HepG2 (cell line): Measurements from ENCODE around the gene VAMP5. TPM values are rescaled to one million over a fixed set of nuclear protein-coding genes. Genes with fewer than 3 reads are reported as not detected.

Experiments used
- ATF2 ChIP-seq: sonication (generic); formaldehyde crosslinking; IDR thresholded peaks from 2 replicates; pipeline ENCODE4 v1.4.0; 2020; ENCODE audit warnings: missing genetic modification reagents
- ATF5 ChIP-seq: sonication (generic); formaldehyde crosslinking; IDR thresholded peaks from 2 replicates; pipeline ENCODE4 v1.4.0; 2020; ENCODE audit warnings: mild to moderate bottlenecking, low read depth, missing genetic modification reagents
- ELF1 ChIP-seq: sonication (generic); formaldehyde crosslinking; IDR thresholded peaks from 2 replicates; pipeline ENCODE4 v1.4.0; 2020; ENCODE audit warnings: missing genetic modification reagents
- ESRRA ChIP-seq: sonication (generic); formaldehyde crosslinking; IDR thresholded peaks from 2 replicates; pipeline ENCODE4 v1.5.1; 2020; ENCODE audit warnings: mild to moderate bottlenecking, low read depth, missing genetic modification reagents
- FOXM1 ChIP-seq: sonication (generic); formaldehyde crosslinking; IDR thresholded peaks from 2 replicates; pipeline ENCODE4 v1.5.0; 2020; ENCODE audit warnings: missing genetic modification reagents
- GATAD2A ChIP-seq: IDR thresholded peaks from 2 replicates; pipeline ENCODE4 v1.6.1; 2016
- GZF1 ChIP-seq: sonication (generic); formaldehyde crosslinking; IDR thresholded peaks from 2 replicates; pipeline ENCODE4 v1.5.1; 2020; ENCODE audit warnings: mild to moderate bottlenecking, missing genetic modification reagents
- HDAC2 ChIP-seq: sonication (generic); formaldehyde crosslinking; IDR thresholded peaks from 2 replicates; pipeline ENCODE4 v1.4.0; 2020; ENCODE audit warnings: missing genetic modification reagents
- JUNB ChIP-seq: sonication (generic); formaldehyde crosslinking; IDR thresholded peaks from 2 replicates; pipeline ENCODE4 v1.8.0; 2022; ENCODE audit warnings: missing genetic modification reagents, mild to moderate bottlenecking, borderline replicate concordance
- LBX2 ChIP-seq: sonication (generic); formaldehyde crosslinking; IDR thresholded peaks from 2 replicates; pipeline ENCODE4 v1.5.0; 2020; ENCODE audit warnings: missing genetic modification reagents, mild to moderate bottlenecking, borderline replicate concordance
- MIXL1 ChIP-seq: IDR thresholded peaks from 2 replicates; pipeline ENCODE4 v1.6.1; 2016
- MLXIP ChIP-seq: sonication (generic); formaldehyde crosslinking; IDR thresholded peaks from 2 replicates; pipeline ENCODE4 v1.9.0; 2021; ENCODE audit warnings: missing genetic modification reagents, borderline replicate concordance
- MTERF4 ChIP-seq: sonication (generic); formaldehyde crosslinking; IDR thresholded peaks from 2 replicates; pipeline ENCODE4 v1.8.0; 2023; ENCODE audit warnings: mild to moderate bottlenecking, missing genetic modification reagents
- MXD1 ChIP-seq: sonication (generic); formaldehyde crosslinking; IDR thresholded peaks from 2 replicates; pipeline ENCODE4 v1.4.0; 2020; ENCODE audit warnings: mild to moderate bottlenecking, missing genetic modification reagents
- NCOA5 ChIP-seq: sonication (generic); formaldehyde crosslinking; IDR thresholded peaks from 2 replicates; pipeline ENCODE4 v1.4.0; 2020; ENCODE audit warnings: missing genetic modification reagents
- POLR2AphosphoS5 ChIP-seq: IDR thresholded peaks from 2 replicates; pipeline ENCODE4 v1.6.1; 2012; ENCODE audit warnings: low read depth, low read length
- RXRB ChIP-seq: IDR thresholded peaks from 2 replicates; pipeline ENCODE4 v1.6.1; 2016; ENCODE audit warnings: borderline replicate concordance, missing genetic modification reagents, missing compliant biosample characterization
- SIX1 ChIP-seq: sonication (generic); formaldehyde crosslinking; IDR thresholded peaks from 2 replicates; pipeline ENCODE4 v1.4.0; 2020; ENCODE audit warnings: missing genetic modification reagents, borderline replicate concordance
- SMAD1 ChIP-seq: sonication (generic); formaldehyde crosslinking; IDR thresholded peaks from 2 replicates; pipeline ENCODE4 v1.4.0; 2020; ENCODE audit warnings: missing genetic modification reagents, low read depth, mild to moderate bottlenecking, borderline replicate concordance
- TAF1 ChIP-seq: sonication (generic); formaldehyde crosslinking; IDR thresholded peaks from 2 replicates; pipeline ENCODE4 v1.4.0; 2020; ENCODE audit warnings: missing genetic modification reagents
- TCF7 ChIP-seq: sonication (generic); IDR thresholded peaks from 2 replicates; pipeline ENCODE4 v1.6.1; 2016; ENCODE audit warnings: antibody characterized with exemption, low read depth
- ZFP36 ChIP-seq: fragments of 150-350 bp; IDR thresholded peaks from 2 replicates; pipeline ENCODE4 v1.6.1; 2018; ENCODE audit warnings: borderline replicate concordance, low read length, low read depth; ENCODE audit not compliant: partially characterized antibody
- ZFP82 ChIP-seq: sonication (generic); formaldehyde crosslinking; IDR thresholded peaks from 2 replicates; pipeline ENCODE4 v1.5.1; 2020; ENCODE audit warnings: mild to moderate bottlenecking, missing genetic modification reagents, borderline replicate concordance
- ZNF644 ChIP-seq: IDR thresholded peaks from 2 replicates; pipeline ENCODE4 v1.6.1; 2016; ENCODE audit warnings: low read depth
- ZNF713 ChIP-seq: sonication (generic); formaldehyde crosslinking; IDR thresholded peaks from 2 replicates; pipeline ENCODE4 v1.4.0; 2020; ENCODE audit warnings: mild to moderate bottlenecking, missing genetic modification reagents
- ZSCAN30 ChIP-seq: sonication (generic); formaldehyde crosslinking; IDR thresholded peaks from 2 replicates; pipeline ENCODE4 v1.5.0; 2020; ENCODE audit warnings: mild to moderate bottlenecking, missing genetic modification reagents
- polyA plus RNA-seq, 8 experiments: library from polyadenylated mRNA; depleted of rRNA in 3 of 8; stranded (reverse) in 7 of 8; unstranded in 1 of 8; fragments of >200 nt; fragmentation: Illumina TruSeq in 4 of 8; extraction: Trizol in 4 of 8; gene quantifications; 2 replicates each; pipeline versions ENCODE4 v1.2.1 to v1.2.3, GENCODE V29; 2011 to 2016; ENCODE audit warnings: low read depth in 4 of 8, missing spikeins in 1 of 8, mixed read lengths in 1 of 8; ENCODE audit not compliant: insufficient read depth in 1 of 8
- total RNA-seq, 5 experiments: library from RNA; depleted of rRNA; stranded (reverse); fragments of >200 nt; fragmentation: Illumina TruSeq; extraction: Trizol; gene quantifications; 2 replicates each; pipeline ENCODE4 v1.2.3, GENCODE V29; 2016; ENCODE audit warnings: low read depth in 1 of 5

The VAMP5 gene
- total and polyA plus RNA-seq, 2 of the 13 experiments (the other 11 are each of a cell fraction or from before 2014, with no cell fraction given) = 7.2 to 56.7 TPM

GRCh38 chr2:85558160-85558559 lies 26.1 kb upstream of the VAMP5 start (continued):
- TF ChIP-seq ATF2 (CRISPR knock-in tag) (no peak), SMAD1 (CRISPR knock-in tag) (no peak), ZNF644 (CRISPR knock-in tag) (peak; percentile 98), MXD1 (CRISPR knock-in tag) (no peak), TCF7 (peak; percentile 39; the same call in 1 of the 2 replicates), RXRB (CRISPR knock-in tag) (0 out of 2 replicates have a peak, but pooled peaks have one; percentile 47), GZF1 (no peak), GATAD2A (CRISPR knock-in tag) (peak; percentile 77), ZNF713 (CRISPR knock-in tag) (no peak), MTERF4 (no peak), NCOA5 (CRISPR knock-in tag) (no peak), TAF1 (no peak), JUNB (CRISPR knock-in tag) (peak; percentile 14; the same call in 1 of the 2 replicates), ELF1 (CRISPR knock-in tag) (no peak), LBX2 (CRISPR knock-in tag) (no peak), FOXM1 (CRISPR knock-in tag) (no peak), ATF5 (no peak), MIXL1 (CRISPR knock-in tag) (no peak), ZSCAN30 (CRISPR knock-in tag) (no peak), ESRRA (CRISPR knock-in tag) (0 out of 2 replicates have a peak, but pooled peaks have one; percentile 39), ZFP36 (no peak), HDAC2 (CRISPR knock-in tag) (0 out of 2 replicates have a peak, but pooled peaks have one; percentile 12), ZFP82 (CRISPR knock-in tag) (0 out of 2 replicates have a peak, but pooled peaks have one; percentile 61), SIX1 (CRISPR knock-in tag) (no peak), POLR2AphosphoS5 (peak; percentile 28; the same call in 1 of the 2 replicates), MLXIP (CRISPR knock-in tag) (no peak)
